Gastroesophageal sphincter (tissue), 4 donors: Measurements from ENCODE around the gene ZNF579. TPM values are rescaled to one million over a fixed set of nuclear protein-coding genes. Genes with fewer than 3 reads are reported as not detected.

Experiments used
- ATAC-seq: fragments of 150-250 bp; one replicate; pipeline ENCODE4 v1.9.1; 2016; ENCODE audit warnings: mild to moderate bottlenecking, moderate library complexity
- H3K27ac ChIP-seq, 4 donors: fragments of 200-600 bp; sonication (generic) in 3 of 4; 1 replicate in 3 of 4; 2 replicates in 1 of 4; pipeline ENCODE4 v1.5.1; 2016 to 2019
- H3K27me3 ChIP-seq: fragments of 200-600 bp; sonication (generic); one replicate; pipeline ENCODE4 v1.5.1; 2019
- H3K36me3 ChIP-seq, 2 donors: fragments of 200-600 bp; sonication (generic); one replicate each; pipeline ENCODE4 v1.5.1; 2019; ENCODE audit warnings: control low read depth in 1 of 2
- H3K4me1 ChIP-seq, 3 donors: fragments of 200-600 bp; sonication (generic); 1 replicate in 2 of 3; 2 replicates in 1 of 3; pipeline ENCODE4 v1.5.1; 2016 to 2019; ENCODE audit warnings: control low read depth in 2 of 3
- H3K4me3 ChIP-seq, 2 donors: fragments of 200-600 bp; sonication (generic); one replicate each; pipeline ENCODE4 v1.5.1; 2019; ENCODE audit warnings: mild to moderate bottlenecking in 1 of 2, moderate library complexity in 1 of 2
- H3K9me3 ChIP-seq, 3 donors: fragments of 200-600 bp; sonication (generic); one replicate each; pipeline ENCODE4 v1.5.1; 2017 to 2019; ENCODE audit warnings: control low read depth in 2 of 3
- EP300 ChIP-seq: sonication (generic); formaldehyde crosslinking; IDR thresholded peaks from one replicate; pipeline ENCODE4 v1.6.1; 2017; ENCODE audit warnings: antibody characterized with exemption, mild to moderate bottlenecking
- POLR2A ChIP-seq, 2 donors: fragments of 450-650 bp; IDR thresholded peaks; one replicate each; pipeline ENCODE4 v1.6.1; 2017; ENCODE audit warnings: antibody characterized with exemption in 2 of 2, mild to moderate bottlenecking in 2 of 2, moderate library complexity in 1 of 2
- POLR2AphosphoS5 ChIP-seq: sonication (generic); formaldehyde crosslinking; IDR thresholded peaks from one replicate; pipeline ENCODE4 v1.6.1; 2017; ENCODE audit warnings: antibody characterized with exemption
- WGBS, 2 donors: methylation state at CpG; one replicate each; pipeline ENCODE4 v1.1.5; 2018; ENCODE audit warnings: low coverage in 1 of 2; 5-methylcytosine and 5-hydroxymethylcytosine counted together
- total RNA-seq, 4 donors: library from RNA; depleted of rRNA; stranded (reverse); fragments of >200 nt; gene quantifications; one replicate each; pipeline ENCODE4 v1.1.0, GENCODE V29; 2016
- TF ChIP-seq, protein P1 (sequence below), 4 experiments: fragments of 200-600 bp in 2 of 4; fragments of 450-650 bp in 2 of 4; sonication (generic) in 1 of 4; IDR thresholded peaks; one replicate each; pipeline ENCODE4 v1.5.1; 2017 to 2019; ENCODE audit warnings: antibody characterized with exemption in 4 of 4, mild to moderate bottlenecking in 2 of 4, moderate library complexity in 2 of 4

The ZNF579 gene
- total RNA-seq, 4 donors from 2014 or later, result 2.8 to 6.9 (median 3.9) TPM

DNA sequence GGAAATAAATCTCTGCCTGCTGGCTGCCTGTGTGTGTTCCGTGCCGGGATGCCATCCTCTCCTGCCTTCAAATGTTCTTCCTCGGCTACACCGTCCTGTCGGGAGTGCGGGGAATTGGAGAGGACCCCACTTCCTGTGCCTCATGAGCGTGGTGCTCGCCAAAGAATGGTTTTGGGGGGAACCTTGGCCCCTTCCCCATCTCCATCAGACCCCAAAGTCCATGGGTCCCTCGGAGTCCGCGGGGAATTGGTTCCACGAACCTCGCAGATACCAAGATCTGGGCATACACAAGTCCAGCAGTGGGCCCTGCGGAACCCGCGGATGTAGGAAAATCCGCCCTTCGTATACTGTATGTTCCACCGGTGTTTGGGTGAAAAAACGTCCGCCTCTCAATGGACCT, 22.5 kb upstream of the ZNF579 start:
- Histone ChIP-seq H3K4me3 (no peak overlapping the region), H3K27ac (no peak overlapping the region), H3K9me3 (no peaks in the 10 kb centered on the region), H3K36me3 (peaks cover 0 to 10% of the 10 kb centered on the region in 2 donors), H3K27me3 (no peaks in the 10 kb centered on the region), H3K4me1 (peaks cover 0 to 58% (median 21%) of the 10 kb centered on the region in 3 donors)
- ATAC-seq, result no peak
- TF ChIP-seq EP300 (no peak), POLR2AphosphoS5 (no peak), POLR2A (IDR thresholded peaks at IDR 0.05) (no peak)
- TF ChIP-seq, protein P1, sequence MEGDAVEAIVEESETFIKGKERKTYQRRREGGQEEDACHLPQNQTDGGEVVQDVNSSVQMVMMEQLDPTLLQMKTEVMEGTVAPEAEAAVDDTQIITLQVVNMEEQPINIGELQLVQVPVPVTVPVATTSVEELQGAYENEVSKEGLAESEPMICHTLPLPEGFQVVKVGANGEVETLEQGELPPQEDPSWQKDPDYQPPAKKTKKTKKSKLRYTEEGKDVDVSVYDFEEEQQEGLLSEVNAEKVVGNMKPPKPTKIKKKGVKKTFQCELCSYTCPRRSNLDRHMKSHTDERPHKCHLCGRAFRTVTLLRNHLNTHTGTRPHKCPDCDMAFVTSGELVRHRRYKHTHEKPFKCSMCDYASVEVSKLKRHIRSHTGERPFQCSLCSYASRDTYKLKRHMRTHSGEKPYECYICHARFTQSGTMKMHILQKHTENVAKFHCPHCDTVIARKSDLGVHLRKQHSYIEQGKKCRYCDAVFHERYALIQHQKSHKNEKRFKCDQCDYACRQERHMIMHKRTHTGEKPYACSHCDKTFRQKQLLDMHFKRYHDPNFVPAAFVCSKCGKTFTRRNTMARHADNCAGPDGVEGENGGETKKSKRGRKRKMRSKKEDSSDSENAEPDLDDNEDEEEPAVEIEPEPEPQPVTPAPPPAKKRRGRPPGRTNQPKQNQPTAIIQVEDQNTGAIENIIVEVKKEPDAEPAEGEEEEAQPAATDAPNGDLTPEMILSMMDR (IDR thresholded peaks at IDR 0.05), result no peak
- 84 to 88% methylated on average over 14 to 20 of the region's 21 CpGs for WGBS, 2 donors

- Histone ChIP-seq H3K27ac (no peak overlapping the region), H3K27me3 (no peaks in the 10 kb centered on the region), H3K9me3 (no peaks in the 10 kb centered on the region), H3K4me3 (no peak overlapping the region), H3K36me3 (peaks cover 0 to 14% of the 10 kb centered on the region in 2 donors), H3K4me1 (peaks cover 0 to 51% (median 21%) of the 10 kb centered on the region in 3 donors)
- TF ChIP-seq EP300, result no peak
- TF ChIP-seq, protein P1 (IDR thresholded peaks at IDR 0.05), result no peak
- no peak for TF ChIP-seq POLR2A (IDR thresholded peaks at IDR 0.05)
- no peak for TF ChIP-seq POLR2AphosphoS5
- 80% methylated on average over 1 of the region's 60 CpGs; no CpG with 5 or more reads in 1 of the 2 donors for WGBS, 2 donors
- no peak for ATAC-seq
These were observed 21.7 kb upstream of the ZNF579 start for GRCh38 chr19:55602104-55603001.

- H3K36me3 ChIP-seq, result peaks cover 0 to 27% of the 10 kb centered on the region in 2 donors
- peak overlapping the region; percentile 49 to 70 for H3K4me3 ChIP-seq
- 68 to 72% methylated on average over 2 to 4 of the region's 4 CpGs for WGBS, 2 donors
- no peaks in the 10 kb centered on the region for H3K9me3 ChIP-seq
- peak overlapping the region; percentile 93 to 99 (median 96) for H3K27ac ChIP-seq
- TF ChIP-seq POLR2AphosphoS5 (no peak), EP300 (no peak), POLR2A (IDR thresholded peaks at IDR 0.05) (no peak)
- TF ChIP-seq, protein P1 (IDR thresholded peaks at IDR 0.05), result no peak
- no peak for ATAC-seq
- H3K27me3 ChIP-seq, result no peaks in the 10 kb centered on the region
- H3K4me1 ChIP-seq, result peaks cover 0 to 39% (median 12%) of the 10 kb centered on the region in 3 donors
These were observed 20.4 kb upstream of the ZNF579 start for GRCh38 chr19:55601084-55601483.

GRCh38 chr19:55600662-55601028, 20.0 kb upstream of the ZNF579 start:
- Histone ChIP-seq H3K4me3 (peak overlapping the region; percentile 49 to 70), H3K27me3 (no peaks in the 10 kb centered on the region), H3K9me3 (no peaks in the 10 kb centered on the region), H3K27ac (peak overlapping the region; percentile 93 to 99 (median 96)), H3K4me1 (peaks cover 0 to 36% (median 12%) of the 10 kb centered on the region in 3 donors), H3K36me3 (peaks cover 0 to 31% of the 10 kb centered on the region in 2 donors)
- 9% methylated on average over 5 of the region's 15 CpGs; no CpG with 5 or more reads in 1 of the 2 donors for WGBS, 2 donors
- no peak for ATAC-seq
- TF ChIP-seq EP300, result no peak
- TF ChIP-seq POLR2A (IDR thresholded peaks at IDR 0.05), result no peak
- TF ChIP-seq POLR2AphosphoS5, result no peak
- TF ChIP-seq, protein P1 (IDR thresholded peaks at IDR 0.05), result no peak
